GM12892 (cell line): ENCODE data around the gene TENM4.

Experiments used
- POLR2A ChIP-seq: IDR thresholded peaks from 2 replicates; pipeline ENCODE4 v1.6.1; 2011; ENCODE audit warnings: low read depth, low read length, control low read depth
- POLR2AphosphoS5 ChIP-seq: IDR thresholded peaks from 2 replicates; pipeline ENCODE4 v1.6.1; 2011; ENCODE audit warnings: low read depth, low read length, control low read depth
- TAF1 ChIP-seq: IDR thresholded peaks from 2 replicates; pipeline ENCODE4 v1.6.1; 2011; ENCODE audit warnings: low read depth, mild to moderate bottlenecking, control low read depth, low read length, borderline replicate concordance

- no peak for TF ChIP-seq POLR2A
- no peak for TF ChIP-seq TAF1
- no peak for TF ChIP-seq POLR2AphosphoS5
Measured at GRCh38 chr11:79226126-79226525, 214.7 kb downstream of the TENM4 start.
